Loucy (cell line): ENCODE measurements around the gene AKNA.

Experiments used
- CTCF ChIP-seq: fragments of 200-600 bp; sonication (generic); conservative IDR thresholded peaks from 2 replicates; pipeline ENCODE4 v1.5.1; 2014; ENCODE audit warnings: mild to moderate bottlenecking, antibody characterized with exemption, low read length
- EZH2phosphoT487 ChIP-seq: fragments of 200-600 bp; IDR thresholded peaks from 2 replicates; pipeline ENCODE4 v1.6.1; 2018; ENCODE audit warnings: antibody characterized with exemption, mild to moderate bottlenecking, moderate library complexity, borderline replicate concordance

DNA sequence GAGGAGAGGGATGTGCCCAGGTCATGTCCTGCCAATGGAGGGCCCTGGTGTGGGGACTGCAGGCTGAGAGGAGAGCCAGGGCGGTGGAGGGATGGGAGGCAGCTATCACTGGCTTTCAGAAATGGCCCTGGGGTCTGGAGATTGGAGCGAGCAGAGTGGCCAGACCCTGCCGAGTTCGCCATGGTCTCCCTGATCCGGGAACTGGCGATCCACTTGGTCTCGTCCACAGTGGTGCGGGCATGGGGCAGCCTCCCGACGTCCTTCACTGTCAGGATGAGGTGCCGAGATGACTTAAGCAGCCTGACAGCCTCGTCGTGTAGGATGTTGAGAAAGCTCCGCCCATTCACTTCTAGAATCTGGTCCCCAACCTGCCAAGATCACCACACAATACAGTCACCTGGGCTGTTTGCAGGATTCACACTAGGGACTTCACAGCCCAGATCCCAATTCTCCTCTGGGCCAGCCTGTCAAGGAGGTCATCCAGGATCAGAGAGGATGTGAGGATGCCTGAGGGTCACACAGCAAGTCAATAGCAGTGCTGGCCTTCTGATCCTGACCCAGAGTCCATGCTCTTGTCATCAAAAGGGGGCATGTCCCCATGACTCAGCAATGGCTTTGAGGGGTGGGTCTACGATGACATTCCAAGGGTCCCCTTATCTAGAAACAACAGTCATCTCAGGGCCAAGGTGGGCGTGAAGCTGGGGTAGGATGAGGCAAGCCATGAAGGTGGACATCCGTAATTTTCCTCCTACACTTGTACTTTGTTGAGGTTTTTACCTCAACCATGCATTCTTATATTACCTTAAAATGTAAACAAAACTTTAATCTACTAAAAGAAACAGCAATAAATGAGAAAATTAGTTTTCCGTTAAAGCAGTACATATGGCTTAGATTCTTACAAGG lies 38.5 kb upstream of the AKNA start:
- TF ChIP-seq CTCF (no peak), EZH2phosphoT487 (no peak)
